HG02623 (cell line): Measurements from ENCODE around the gene IGSF8.
A peak's percentile ranks its signal among the peaks of the same experiment; 100 is the strongest.

ENCODE experiments used
- ATAC-seq: cut with Tn5 transposase; IDR thresholded peaks from one replicate; pipeline ENCODE4 v1.9.1; 2021; ENCODE audit warnings: moderate library complexity; ENCODE audit not compliant: unreplicated experiment

IGSF8 gene

DNA sequence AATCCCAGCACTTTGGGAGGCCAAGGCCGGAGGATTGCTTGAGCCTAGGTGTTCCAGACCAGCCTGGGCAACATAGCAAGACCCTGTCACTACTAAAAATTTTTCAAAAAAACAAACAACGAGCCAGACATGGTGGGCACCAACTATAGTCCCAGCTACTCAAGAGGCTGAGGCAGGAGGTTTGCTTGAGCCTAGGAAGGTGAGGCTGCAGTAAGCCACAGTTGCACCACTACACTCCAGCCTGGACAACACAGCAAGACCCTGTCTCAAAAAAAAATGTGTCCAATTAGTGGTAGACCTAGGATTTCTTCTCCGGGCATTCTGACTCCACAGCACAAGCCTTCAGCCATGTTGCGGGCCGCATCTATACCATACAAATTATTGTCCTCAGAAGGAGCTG, 6.7 kb upstream of the IGSF8 start:
- no peak for ATAC-seq

DNA sequence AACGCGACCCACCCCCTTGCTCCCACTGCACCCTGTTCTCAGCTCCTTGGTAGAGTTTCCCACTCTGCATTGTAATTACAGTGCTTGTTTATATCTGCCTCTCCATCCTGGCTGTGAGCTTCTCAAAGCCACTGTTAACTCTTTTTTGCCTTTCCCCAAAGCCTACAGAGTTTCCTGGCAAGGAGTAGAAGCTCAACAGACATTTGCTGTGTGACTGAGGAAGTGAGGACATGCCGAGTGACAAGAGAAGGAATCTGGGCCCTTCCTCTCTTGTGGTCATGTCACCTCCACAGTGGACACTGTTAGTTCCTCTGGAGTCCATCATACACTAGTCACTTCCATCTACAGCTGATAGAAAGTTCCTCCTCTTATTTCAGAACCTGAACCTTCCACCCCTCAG, 6.1 kb upstream of the IGSF8 start:
- no peak for ATAC-seq

GRCh38 chr1:160103658-160104408, 5.4 kb upstream of the IGSF8 start:
- no peak for ATAC-seq

DNA sequence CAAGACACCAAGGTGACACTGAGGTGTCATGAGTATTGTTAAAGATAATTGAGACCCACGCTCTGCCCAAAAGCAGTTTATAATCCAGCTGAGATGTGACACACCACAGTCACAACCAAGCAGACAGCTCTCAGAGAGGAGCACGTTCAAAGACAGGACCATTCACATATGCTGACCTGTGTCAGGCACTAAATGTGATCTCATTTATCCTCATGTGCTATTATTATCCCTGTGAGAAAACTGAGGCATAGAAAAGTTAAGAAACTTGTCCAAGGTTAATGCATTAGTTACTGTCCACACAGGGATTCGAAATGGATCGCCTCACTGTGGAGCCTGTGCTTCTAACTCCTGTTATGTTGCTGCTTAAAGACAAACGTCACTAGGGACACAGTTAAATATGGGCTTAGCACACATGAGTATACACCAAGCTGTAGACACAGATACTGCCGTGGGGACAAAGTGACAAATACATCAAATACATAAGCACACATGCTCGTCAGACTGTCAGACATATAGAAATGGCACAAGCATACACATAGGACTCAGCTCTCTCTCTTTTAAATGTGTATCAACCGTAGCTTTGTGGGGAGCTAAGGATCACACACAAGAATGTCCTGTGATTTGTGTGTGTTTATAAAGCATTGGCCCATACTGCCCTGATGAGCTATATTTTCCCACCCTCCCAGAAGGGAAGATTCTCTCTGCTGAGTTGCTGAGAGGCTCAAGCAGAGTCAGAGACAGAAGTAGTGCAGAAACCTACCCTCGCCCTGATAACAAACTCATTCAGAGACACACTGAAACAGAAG, 3.5 kb upstream of the IGSF8 start:
- no peak for ATAC-seq

GRCh38 chr1:160101037-160101716, 2.8 kb upstream of the IGSF8 start:
- no peak for ATAC-seq

DNA sequence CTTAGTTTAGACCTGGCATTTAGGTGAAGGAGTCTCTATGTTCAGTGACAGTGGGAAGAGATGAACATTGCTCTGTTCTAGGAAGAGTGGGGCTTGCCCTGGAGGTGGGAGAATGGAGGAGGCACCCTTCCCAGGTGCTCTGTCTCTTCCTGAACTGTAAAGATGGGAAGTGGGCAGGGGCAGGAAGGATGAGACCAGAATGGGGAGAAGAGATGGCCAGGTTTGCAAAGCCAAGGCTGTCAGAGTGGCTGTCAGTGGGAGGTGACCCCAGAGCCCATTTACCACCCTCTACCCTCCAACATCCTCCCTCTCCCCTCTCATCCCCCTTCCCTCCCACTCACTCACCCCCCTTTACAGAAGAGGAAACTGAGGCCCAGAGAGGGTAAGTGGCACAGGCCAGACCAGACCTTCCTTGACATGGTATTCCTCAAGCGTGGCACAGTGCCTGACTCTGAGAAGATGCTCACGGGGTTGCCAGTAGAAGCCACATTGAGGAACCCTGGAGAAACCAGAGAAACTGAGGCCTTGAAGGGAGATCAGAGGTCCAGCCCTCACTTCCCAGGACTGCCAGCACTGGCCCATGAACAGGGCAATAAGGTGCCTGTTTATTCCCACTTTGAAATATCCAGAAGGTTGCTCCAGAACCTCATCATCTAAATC, 1.4 kb upstream of the IGSF8 start:
- no peak for ATAC-seq

GRCh38 chr1:160098852-160099561, 588 bp upstream of the IGSF8 start:
- peak; percentile 91 for ATAC-seq

DNA sequence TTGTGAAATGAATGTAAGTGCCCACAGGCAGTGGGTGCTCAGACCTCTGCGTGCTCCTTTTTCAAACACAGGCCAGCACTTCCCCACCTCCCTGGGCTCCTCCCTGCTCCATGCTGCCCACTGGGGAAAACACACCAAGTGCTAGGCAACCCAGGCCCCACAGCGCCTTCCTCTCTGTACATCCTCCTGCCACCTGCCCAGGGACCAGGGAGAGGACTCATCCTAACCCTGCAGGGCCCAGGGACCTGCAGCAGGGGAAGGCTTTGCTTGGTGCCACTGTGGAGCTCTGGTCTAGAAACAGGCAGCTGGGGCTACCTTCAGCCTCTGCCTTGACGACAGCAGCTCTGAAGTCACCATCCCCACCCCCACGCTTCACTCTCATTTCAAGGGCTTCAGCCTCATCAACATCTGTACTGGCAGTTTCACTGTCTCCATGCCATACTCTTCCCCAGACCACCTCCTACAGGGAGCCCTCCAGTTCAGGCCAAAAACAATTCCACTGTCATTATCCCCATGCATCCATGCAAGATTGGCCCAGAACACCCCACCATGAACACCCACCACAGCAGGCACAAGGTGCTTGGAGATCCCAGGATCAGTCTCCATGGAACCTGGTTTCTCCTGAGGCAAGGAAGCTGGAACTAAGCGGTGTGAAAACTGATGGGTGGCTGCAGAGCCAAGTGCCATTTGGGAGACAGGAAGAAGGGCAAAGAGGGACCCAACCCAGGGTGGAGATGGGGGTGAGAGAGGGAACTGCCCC, 1.1 kb downstream of the IGSF8 start:
- ATAC-seq, result no peak

GRCh38 chr1:160096274-160097116, 1.9 kb downstream of the IGSF8 start:
- ATAC-seq, result no peak

GRCh38 chr1:160095382-160096105, 2.9 kb downstream of the IGSF8 start:
- ATAC-seq, result no peak

- no peak for ATAC-seq
Observed at GRCh38 chr1:160094806-160095205, 3.6 kb downstream of the IGSF8 start.

DNA sequence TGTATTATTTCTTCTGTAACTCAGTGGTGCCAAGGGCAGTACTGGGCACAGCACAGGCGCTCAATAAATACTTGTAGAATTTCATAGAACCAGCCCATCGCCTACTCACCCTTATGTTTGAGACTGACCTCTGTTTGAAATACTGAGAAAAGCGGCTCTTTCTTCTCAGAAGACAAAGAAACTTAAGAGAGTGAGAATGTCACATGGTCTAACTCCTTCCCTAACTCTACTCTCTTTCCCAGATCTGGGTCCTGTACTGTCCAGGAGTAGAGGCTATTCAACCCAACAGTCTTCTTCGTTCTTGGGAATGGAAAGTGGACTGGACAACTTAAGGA, 4.2 kb downstream of the IGSF8 start:
- no peak for ATAC-seq

- no peak for ATAC-seq
Observed at GRCh38 chr1:160093624-160094290, 4.7 kb downstream of the IGSF8 start.

- ATAC-seq, result no peak
Observed at GRCh38 chr1:160093069-160093395, 5.4 kb downstream of the IGSF8 start.

DNA sequence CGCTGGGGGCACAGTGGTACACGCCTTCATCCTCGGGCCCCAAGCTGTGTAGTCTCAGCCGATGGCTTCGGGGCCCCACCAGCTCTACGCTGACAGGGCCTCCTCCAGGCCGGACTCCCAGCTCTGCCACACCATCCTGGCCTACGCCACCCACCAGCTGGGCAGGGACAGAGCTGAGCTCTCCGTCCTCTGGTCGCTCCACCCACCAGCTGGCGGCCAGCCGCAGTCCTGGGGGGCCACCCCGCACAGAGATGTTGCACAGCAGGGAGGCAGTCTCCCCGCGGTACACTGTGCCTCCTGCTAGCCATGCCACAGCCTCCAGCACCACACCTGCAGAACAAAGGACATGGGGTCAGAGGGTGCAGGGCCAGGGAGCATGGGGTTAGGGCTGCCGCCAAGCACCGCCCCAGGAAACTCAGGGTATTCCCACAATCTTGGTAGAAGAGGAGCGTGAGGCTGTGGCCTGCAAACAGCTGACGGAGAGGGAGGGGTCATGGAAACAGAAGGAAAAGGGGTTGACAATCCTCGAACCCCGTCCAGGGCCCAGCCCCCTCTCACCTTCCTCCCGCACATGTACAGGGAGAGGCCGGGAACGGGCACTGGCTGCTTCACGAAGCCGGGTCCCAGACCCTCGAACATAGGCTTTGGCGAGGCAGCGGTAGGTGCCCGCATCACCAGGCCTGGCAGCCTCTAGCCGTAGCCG, 5.9 kb downstream of the IGSF8 start:
- ATAC-seq, result no peak

DNA sequence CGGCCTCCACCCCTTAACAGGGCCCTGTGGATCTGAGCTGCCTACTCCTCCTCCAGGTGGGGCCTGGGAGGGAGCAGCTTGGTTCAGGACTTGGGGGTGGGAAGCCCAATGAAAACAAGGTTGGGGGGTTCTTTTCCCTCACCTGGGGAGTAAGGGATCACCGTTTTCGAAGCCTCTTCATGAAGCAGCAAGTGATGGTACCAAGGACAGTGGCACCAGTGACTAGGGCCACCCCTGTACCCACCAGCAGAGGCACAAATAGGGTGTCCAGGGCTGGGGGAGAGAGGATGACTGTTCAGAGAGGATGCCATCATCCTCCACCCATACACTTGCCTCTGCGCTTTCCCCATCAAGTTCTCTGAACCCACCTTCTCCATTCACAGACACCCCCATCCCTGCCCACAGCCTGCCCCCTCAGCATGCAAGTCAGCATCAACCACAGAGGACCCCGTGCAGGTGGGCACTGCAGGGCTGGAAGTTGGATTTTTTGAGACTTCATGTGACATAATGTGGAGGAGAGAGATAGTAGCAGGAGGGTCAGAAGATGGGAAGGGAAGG, 6.7 kb downstream of the IGSF8 start:
- ATAC-seq, result no peak

DNA sequence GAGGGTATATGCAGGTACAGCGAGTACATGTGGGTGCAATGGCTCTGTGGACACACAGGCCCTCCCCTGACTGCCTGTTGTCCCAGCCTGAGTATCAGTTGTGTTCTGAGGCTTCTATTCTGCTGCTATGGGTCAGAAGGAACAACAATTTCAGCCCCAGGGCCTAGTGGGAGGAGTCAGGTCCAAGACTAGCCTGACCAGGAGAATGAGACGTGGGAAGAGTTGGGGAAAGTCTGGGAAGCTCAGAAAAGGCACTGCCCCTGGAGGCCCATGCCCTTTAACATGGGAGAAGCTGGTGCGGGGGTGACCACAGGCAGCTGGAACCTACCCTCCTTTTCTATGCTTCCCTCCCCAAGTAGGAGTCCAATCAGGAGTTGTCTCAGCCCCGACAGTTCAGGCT, 7.7 kb downstream of the IGSF8 start:
- ATAC-seq, result no peak
